ENCODE measurements around the gene FKBP14.

The FKBP14 gene

DNA sequence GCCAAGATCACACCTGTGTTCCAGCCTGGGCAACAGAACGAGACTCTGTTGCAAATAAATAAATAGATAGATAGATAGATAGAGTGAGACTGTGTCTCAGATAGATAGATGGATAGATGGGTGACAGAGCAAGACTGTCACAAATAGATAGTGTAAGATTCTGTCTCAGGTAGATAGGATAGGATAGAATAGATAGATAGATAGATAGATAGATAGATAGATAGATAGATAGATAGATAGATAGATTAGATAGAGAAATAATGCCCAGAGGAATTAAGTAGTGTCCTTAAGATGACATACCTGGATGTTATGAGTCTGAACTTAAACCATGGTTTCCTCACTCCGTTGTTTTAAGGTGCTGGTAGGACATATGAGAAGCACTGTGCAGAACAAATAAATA lies 9.7 kb upstream of the FKBP14 start:
- Histone ChIP-seq H3K27ac (ENCODE audit: low read depth, low read length) (no peak overlapping the region), H3F3A (ENCODE audit: insufficient read depth) (no peaks in the 10 kb centered on the region), H3K4me2 (ENCODE audit: low read depth, low read length, poor library complexity, severe bottlenecking) (no peak overlapping the region), H3K9ac (ENCODE audit: low read length) (no peak overlapping the region), H4K20me1 (ENCODE audit: low read depth, low read length) (peaks cover 5% of the 10 kb centered on the region; the same call in 1 of the 2 replicates), H3K9me3 (ENCODE audit: insufficient read depth, low read length) (no peaks in the 10 kb centered on the region), H3K36me3 (ENCODE audit: low read length) (no peaks in the 10 kb centered on the region), H3K4me3 (ENCODE audit: insufficient read depth, low read length, poor library complexity, severe bottlenecking) (no peak overlapping the region), H2AFZ (ENCODE audit: low read depth, low read length, severe bottlenecking) (no peak overlapping the region), H3K79me2 (ENCODE audit: insufficient read depth, low read length) (no peaks in the 10 kb centered on the region), H3K27me3 (ENCODE audit: low read length) (no peaks in the 10 kb centered on the region), H3K9me2 (replicated peaks; ENCODE audit: insufficient read depth, low read length) (no peaks in the 10 kb centered on the region)
- TF ChIP-seq EZH2phosphoT487 (conservative IDR thresholded peaks at IDR 0.05; ENCODE audit: low read length), result no peak
- TF ChIP-seq, protein P1, sequence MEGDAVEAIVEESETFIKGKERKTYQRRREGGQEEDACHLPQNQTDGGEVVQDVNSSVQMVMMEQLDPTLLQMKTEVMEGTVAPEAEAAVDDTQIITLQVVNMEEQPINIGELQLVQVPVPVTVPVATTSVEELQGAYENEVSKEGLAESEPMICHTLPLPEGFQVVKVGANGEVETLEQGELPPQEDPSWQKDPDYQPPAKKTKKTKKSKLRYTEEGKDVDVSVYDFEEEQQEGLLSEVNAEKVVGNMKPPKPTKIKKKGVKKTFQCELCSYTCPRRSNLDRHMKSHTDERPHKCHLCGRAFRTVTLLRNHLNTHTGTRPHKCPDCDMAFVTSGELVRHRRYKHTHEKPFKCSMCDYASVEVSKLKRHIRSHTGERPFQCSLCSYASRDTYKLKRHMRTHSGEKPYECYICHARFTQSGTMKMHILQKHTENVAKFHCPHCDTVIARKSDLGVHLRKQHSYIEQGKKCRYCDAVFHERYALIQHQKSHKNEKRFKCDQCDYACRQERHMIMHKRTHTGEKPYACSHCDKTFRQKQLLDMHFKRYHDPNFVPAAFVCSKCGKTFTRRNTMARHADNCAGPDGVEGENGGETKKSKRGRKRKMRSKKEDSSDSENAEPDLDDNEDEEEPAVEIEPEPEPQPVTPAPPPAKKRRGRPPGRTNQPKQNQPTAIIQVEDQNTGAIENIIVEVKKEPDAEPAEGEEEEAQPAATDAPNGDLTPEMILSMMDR (IDR thresholded peaks at IDR 0.05; ENCODE audit: insufficient read depth, low read length, poor library complexity, severe bottlenecking), result no peak

DNA sequence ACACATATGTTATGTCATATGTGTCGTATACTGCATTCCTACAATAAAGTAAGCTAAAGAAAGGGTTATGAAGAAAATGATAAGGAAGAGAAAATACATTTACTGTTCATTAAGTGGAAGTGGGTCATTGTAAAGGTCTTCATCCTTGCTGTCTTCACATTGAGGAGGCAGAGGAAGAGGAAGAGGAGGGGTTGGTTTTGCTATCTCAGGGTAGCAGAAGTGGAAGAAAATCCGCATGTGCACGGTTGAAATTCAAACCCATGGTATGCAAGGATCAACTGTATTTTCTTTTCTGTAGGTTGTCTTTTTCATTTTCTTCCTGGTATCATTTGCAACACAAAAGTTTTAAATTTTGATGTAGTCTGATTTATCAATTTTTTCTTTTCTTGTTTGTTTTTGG lies 8.0 kb upstream of the FKBP14 start:
- Histone ChIP-seq H3K9me3 (ENCODE audit: insufficient read depth, low read length) (no peaks in the 10 kb centered on the region), H3K27me3 (ENCODE audit: low read length) (no peaks in the 10 kb centered on the region), H3K9me2 (replicated peaks; ENCODE audit: insufficient read depth, low read length) (no peaks in the 10 kb centered on the region), H3K79me2 (ENCODE audit: insufficient read depth, low read length) (no peaks in the 10 kb centered on the region), H3K27ac (ENCODE audit: low read depth, low read length) (no peak overlapping the region), H2AFZ (ENCODE audit: low read depth, low read length, severe bottlenecking) (no peak overlapping the region), H3K4me3 (ENCODE audit: insufficient read depth, low read length, poor library complexity, severe bottlenecking) (no peak overlapping the region), H3K4me2 (ENCODE audit: low read depth, low read length, poor library complexity, severe bottlenecking) (no peak overlapping the region), H3K9ac (ENCODE audit: low read length) (no peak overlapping the region), H4K20me1 (ENCODE audit: low read depth, low read length) (peaks cover 5% of the 10 kb centered on the region), H3F3A (ENCODE audit: insufficient read depth) (peaks cover 3% of the 10 kb centered on the region), H3K36me3 (ENCODE audit: low read length) (no peaks in the 10 kb centered on the region)
- TF ChIP-seq, protein P1 (IDR thresholded peaks at IDR 0.05; ENCODE audit: insufficient read depth, low read length, poor library complexity, severe bottlenecking), result no peak
- no peak for TF ChIP-seq EZH2phosphoT487 (conservative IDR thresholded peaks at IDR 0.05; ENCODE audit: low read length)

DNA sequence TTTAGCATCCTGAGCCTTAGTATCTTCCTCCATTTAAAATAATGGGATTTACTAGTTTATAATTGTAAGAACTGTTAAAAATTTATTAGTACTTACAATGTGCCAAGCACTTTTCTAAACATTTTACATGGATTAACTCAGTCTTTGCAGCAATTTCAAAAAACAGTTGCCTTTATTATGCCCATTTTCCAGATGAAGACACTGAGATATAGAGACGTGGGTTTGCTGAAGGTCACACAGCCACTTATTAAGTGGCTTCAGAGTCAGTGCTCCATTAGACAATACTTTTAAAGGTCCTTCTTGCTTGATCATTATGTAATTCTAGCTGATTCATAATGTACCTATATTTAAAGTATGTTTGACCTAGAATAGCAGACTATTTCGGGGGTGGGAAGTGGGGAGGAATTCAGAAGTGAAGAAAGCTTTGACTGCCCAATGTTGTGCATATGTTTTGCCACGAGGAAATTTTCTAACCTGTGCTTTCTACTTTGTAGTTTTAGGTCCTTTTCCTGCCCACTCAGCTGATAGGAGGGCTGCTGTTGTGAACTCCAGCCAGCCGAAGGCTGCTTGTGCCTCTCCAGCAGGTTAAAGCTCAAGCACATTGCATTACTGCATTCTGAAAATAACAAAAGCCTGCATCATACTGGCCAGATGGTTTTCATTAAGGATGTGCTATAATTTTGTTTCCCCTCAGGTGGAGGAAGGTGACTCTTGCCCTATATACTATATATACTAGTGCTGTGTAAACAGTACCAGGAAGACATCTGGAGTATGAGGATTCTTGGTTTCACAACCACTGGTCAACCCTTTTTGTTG lies 6.0 kb upstream of the FKBP14 start:
- Histone ChIP-seq H2AFZ (ENCODE audit: low read depth, low read length, severe bottlenecking) (no peak overlapping the region), H3K9ac (ENCODE audit: low read length) (no peak overlapping the region), H3K9me3 (ENCODE audit: insufficient read depth, low read length) (no peaks in the 10 kb centered on the region), H3K4me2 (ENCODE audit: low read depth, low read length, poor library complexity, severe bottlenecking) (no peak overlapping the region), H3K36me3 (ENCODE audit: low read length) (no peaks in the 10 kb centered on the region), H3K4me3 (ENCODE audit: insufficient read depth, low read length, poor library complexity, severe bottlenecking) (no peak overlapping the region), H3K27ac (ENCODE audit: low read depth, low read length) (no peak overlapping the region), H3K9me2 (replicated peaks; ENCODE audit: insufficient read depth, low read length) (no peaks in the 10 kb centered on the region), H3F3A (ENCODE audit: insufficient read depth) (peaks cover 16% of the 10 kb centered on the region), H3K27me3 (ENCODE audit: low read length) (no peaks in the 10 kb centered on the region), H4K20me1 (ENCODE audit: low read depth, low read length) (no peaks in the 10 kb centered on the region; the same call in 1 of the 2 replicates), H3K79me2 (ENCODE audit: insufficient read depth, low read length) (no peaks in the 10 kb centered on the region)
- TF ChIP-seq, protein P1 (IDR thresholded peaks at IDR 0.05; ENCODE audit: insufficient read depth, low read length, poor library complexity, severe bottlenecking), result no peak
- TF ChIP-seq EZH2phosphoT487 (conservative IDR thresholded peaks at IDR 0.05; ENCODE audit: low read length), result no peak

Data from SU-DHL-6 (cell line).